ENCODE results near the gene TULP1. TPM values are rescaled to one million over a fixed set of nuclear protein-coding genes. Genes with fewer than 3 reads are reported as not detected.

The TULP1 gene
- total and polyA plus RNA-seq, 2 of the 13 experiments (the other 11 are each of a cell fraction or from before 2014, with no cell fraction given) = not detected

DNA sequence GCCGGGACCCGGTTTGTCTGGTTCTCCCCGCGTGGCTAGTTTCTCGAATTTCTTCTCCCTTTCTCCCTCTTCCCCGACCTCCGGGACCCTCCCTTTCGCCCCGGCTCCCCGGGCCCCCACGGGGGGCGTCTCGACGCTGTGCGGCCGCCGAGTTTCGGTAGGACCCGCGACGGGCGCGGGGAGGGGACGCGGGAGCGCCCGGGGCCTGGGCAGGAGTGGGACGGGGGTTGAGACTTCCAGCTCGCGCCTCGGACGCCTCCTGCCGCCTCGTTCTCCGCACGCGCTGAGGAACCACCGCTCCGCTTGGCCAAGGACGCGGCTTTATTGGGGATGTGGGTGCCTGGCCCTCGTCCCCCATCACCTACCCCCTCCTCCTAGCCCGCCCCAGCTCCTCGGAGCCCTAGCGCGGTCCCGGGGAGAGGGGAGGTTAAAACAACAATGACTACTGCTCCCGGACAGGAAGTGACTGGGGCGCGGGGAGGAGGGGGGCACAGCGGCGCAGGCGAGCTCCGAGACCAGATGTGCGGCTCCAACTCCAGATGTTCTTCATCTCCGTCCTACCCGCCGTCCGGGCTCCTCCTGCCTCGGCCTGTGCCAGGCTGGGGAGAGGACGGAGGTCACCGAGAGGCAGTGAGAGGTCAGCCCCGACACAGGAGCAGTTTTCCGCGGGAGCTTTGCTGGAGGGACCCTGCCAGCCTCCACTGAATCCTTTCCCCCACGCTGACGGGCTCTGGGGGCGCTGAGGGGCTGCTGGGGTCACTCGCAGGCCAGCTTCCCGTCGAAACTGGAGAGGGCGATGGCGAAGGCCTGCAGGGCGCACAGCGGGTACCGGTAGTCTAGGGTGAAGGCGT, 14.9 kb downstream of the TULP1 start (continued):
- no peak for TF ChIP-seq FOXA3 (CRISPR knock-in tag; IDR thresholded peaks at IDR 0.05)
- TF ChIP-seq HNRNPL (IDR thresholded peaks at IDR 0.05; ENCODE audit: low read depth, low read length) = 0 out of 2 replicates have a peak, but pooled peaks have one; percentile 67
- TF ChIP-seq ZNF75D (CRISPR knock-in tag; IDR thresholded peaks at IDR 0.05; ENCODE audit: borderline replicate concordance) = no peak
- TF ChIP-seq KDM2A (CRISPR knock-in tag; IDR thresholded peaks at IDR 0.05; ENCODE audit: borderline replicate concordance, low read depth) = peak; percentile 89
- TF ChIP-seq HOXD1 (CRISPR knock-in tag; IDR thresholded peaks at IDR 0.05) = peak; percentile 94
- peak; percentile 57; the same call in 1 of the 2 replicates for TF ChIP-seq NCOA1 (CRISPR knock-in tag; IDR thresholded peaks at IDR 0.05)
- TF ChIP-seq ERF (CRISPR knock-in tag; IDR thresholded peaks at IDR 0.05) = peak; percentile 85
- TF ChIP-seq ZNF331 (CRISPR knock-in tag; IDR thresholded peaks at IDR 0.05) = peak; percentile 66; the same call in 1 of the 2 replicates
- TF ChIP-seq ZKSCAN8 (CRISPR knock-in tag; IDR thresholded peaks at IDR 0.05; ENCODE audit: borderline replicate concordance) = no peak
- TF ChIP-seq SCMH1 (CRISPR knock-in tag; IDR thresholded peaks at IDR 0.05; ENCODE audit: borderline replicate concordance) = no peak
- TF ChIP-seq GTF3A (CRISPR knock-in tag; conservative IDR thresholded peaks at IDR 0.05) = no peak
- peak; percentile 94 for TF ChIP-seq PCBP1 (IDR thresholded peaks at IDR 0.05; ENCODE audit: borderline replicate concordance, low read depth, low read length)
- TF ChIP-seq, protein P1, sequence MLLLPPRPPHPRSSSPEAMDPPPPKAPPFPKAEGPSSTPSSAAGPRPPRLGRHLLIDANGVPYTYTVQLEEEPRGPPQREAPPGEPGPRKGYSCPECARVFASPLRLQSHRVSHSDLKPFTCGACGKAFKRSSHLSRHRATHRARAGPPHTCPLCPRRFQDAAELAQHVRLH (CRISPR knock-in tag; IDR thresholded peaks at IDR 0.05; ENCODE audit: borderline replicate concordance, low read depth) = peak; percentile 91; the same call in 1 of the 2 replicates
- TF ChIP-seq ZMYM2 (CRISPR knock-in tag; IDR thresholded peaks at IDR 0.05) = peak; percentile 79
- peak; percentile 88 for TF ChIP-seq ZNF550 (CRISPR knock-in tag; IDR thresholded peaks at IDR 0.05; ENCODE audit: borderline replicate concordance)
- TF ChIP-seq ZNF768 (CRISPR knock-in tag; IDR thresholded peaks at IDR 0.05) = peak; percentile 57; the same call in 1 of the 2 replicates
- TF ChIP-seq PRPF4 (IDR thresholded peaks at IDR 0.05; ENCODE audit: low read depth, low read length, poor library complexity, severe bottlenecking) = no peak
- peak; percentile 45; the same call in 1 of the 2 replicates for TF ChIP-seq YEATS2 (CRISPR knock-in tag; IDR thresholded peaks at IDR 0.05; ENCODE audit: borderline replicate concordance)
- peak; percentile 28 for TF ChIP-seq U2AF1 (optimal IDR thresholded peaks at IDR 0.05; ENCODE audit: low read depth, low read length)
- TF ChIP-seq MATR3 (CRISPR knock-in tag; IDR thresholded peaks at IDR 0.05) = no peak
- 0 out of 2 replicates have a peak, but pooled peaks have one; percentile 94 for TF ChIP-seq FOXO4 (CRISPR knock-in tag; conservative IDR thresholded peaks at IDR 0.05)
- no peak for TF ChIP-seq ZNF619 (CRISPR knock-in tag; IDR thresholded peaks at IDR 0.05)
- no peak for TF ChIP-seq MTA1 (CRISPR knock-in tag; IDR thresholded peaks at IDR 0.05; ENCODE audit: borderline replicate concordance)
- TF ChIP-seq, protein P2, sequence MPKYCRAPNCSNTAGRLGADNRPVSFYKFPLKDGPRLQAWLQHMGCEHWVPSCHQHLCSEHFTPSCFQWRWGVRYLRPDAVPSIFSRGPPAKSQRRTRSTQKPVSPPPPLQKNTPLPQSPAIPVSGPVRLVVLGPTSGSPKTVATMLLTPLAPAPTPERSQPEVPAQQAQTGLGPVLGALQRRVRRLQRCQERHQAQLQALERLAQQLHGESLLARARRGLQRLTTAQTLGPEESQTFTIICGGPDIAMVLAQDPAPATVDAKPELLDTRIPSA (CRISPR knock-in tag; IDR thresholded peaks at IDR 0.05; ENCODE audit: borderline replicate concordance) = 0 out of 2 replicates have a peak, but pooled peaks have one; percentile 81
- no peak for TF ChIP-seq FUBP1 (CRISPR knock-in tag; IDR thresholded peaks at IDR 0.05; ENCODE audit: borderline replicate concordance)
- TF ChIP-seq PHF20 (CRISPR knock-in tag; IDR thresholded peaks at IDR 0.05) = peak; percentile 45
- no peak for TF ChIP-seq ATF1 (CRISPR knock-in tag; IDR thresholded peaks at IDR 0.05)
